Stomach (tissue), 4 donors: ENCODE data around the gene LPAR5.

Experiments used
- EP300 ChIP-seq: sonication (generic); formaldehyde crosslinking; IDR thresholded peaks from one replicate; pipeline ENCODE4 v1.6.1; 2017; ENCODE audit warnings: antibody characterized with exemption
- POLR2A ChIP-seq, 4 donors: fragments of 450-650 bp; IDR thresholded peaks; one replicate each; pipeline ENCODE4 v1.6.1; 2016; ENCODE audit warnings: antibody characterized with exemption in 4 of 4, control low read depth in 2 of 4, mild to moderate bottlenecking in 1 of 4, moderate library complexity in 1 of 4
- POLR2AphosphoS5 ChIP-seq, 3 donors: sonication (generic); formaldehyde crosslinking; IDR thresholded peaks; one replicate each; pipeline ENCODE4 v1.6.1; 2016; ENCODE audit warnings: antibody characterized with exemption in 3 of 3
- TF ChIP-seq, protein P1 (sequence below), 7 experiments: fragments of 450-650 bp in 4 of 7; fragments of 200-600 bp in 3 of 7; sonication (generic) in 3 of 7; IDR thresholded peaks; one replicate each; pipeline ENCODE4 v1.5.1; 2016 to 2019; ENCODE audit warnings: antibody characterized with exemption in 7 of 7, control low read depth in 2 of 7, mild to moderate bottlenecking in 1 of 7

DNA sequence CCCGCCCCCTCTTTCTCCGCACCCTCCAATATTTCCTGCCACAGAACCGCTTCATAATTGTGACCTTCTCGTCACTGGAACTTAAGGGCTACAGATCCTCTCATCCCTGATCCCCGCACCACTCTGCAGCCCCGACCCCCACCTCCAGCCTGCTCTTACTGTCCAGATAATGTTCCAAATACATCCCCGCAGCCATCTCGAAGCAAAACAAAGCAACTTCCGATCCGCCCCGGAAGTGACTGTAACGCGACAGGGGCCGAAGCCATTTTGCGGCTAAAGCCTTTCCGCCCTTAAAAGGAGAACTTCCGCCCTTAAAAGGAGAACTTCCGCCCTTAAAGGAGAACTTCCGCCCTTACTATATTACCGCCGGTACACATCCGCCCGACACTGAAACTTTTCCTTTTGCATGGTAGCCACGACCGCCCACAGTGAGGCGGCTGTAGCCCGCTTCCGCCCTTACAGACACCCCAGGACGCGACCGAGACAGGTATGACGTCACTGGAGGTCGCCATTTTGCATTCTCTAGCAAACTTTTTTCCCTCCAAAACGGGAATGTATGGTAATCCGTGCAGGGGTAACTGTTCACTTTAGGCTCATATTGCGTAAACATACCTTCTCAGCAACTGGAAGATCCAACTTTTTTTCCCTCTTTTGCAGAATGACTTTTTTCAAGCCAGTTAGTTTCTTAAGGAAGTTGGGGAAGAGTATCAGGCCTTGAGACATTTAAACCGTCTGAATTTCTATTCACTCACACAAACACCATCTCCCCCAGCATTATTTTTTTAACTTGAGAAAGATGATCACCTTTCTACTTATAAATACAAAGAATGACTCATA lies 27.4 kb upstream of the LPAR5 start, which contains the start of gene ING4:
- TF ChIP-seq, protein P1, sequence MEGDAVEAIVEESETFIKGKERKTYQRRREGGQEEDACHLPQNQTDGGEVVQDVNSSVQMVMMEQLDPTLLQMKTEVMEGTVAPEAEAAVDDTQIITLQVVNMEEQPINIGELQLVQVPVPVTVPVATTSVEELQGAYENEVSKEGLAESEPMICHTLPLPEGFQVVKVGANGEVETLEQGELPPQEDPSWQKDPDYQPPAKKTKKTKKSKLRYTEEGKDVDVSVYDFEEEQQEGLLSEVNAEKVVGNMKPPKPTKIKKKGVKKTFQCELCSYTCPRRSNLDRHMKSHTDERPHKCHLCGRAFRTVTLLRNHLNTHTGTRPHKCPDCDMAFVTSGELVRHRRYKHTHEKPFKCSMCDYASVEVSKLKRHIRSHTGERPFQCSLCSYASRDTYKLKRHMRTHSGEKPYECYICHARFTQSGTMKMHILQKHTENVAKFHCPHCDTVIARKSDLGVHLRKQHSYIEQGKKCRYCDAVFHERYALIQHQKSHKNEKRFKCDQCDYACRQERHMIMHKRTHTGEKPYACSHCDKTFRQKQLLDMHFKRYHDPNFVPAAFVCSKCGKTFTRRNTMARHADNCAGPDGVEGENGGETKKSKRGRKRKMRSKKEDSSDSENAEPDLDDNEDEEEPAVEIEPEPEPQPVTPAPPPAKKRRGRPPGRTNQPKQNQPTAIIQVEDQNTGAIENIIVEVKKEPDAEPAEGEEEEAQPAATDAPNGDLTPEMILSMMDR (IDR thresholded peaks at IDR 0.05): no peak
- TF ChIP-seq POLR2A (IDR thresholded peaks at IDR 0.05) (no peak), POLR2AphosphoS5 (IDR thresholded peaks at IDR 0.05) (peak; percentile 40 to 94 (median 64)), EP300 (no peak)
